A673 (cell line): ENCODE results near the gene CADPS2. TPM values are rescaled to one million over a fixed set of nuclear protein-coding genes. Genes with fewer than 3 reads are reported as not detected.

ENCODE experiments used
- BruUV-seq: library from RNA; stranded (reverse); fragments of 400-500 nt; replicated peaks from 2 replicates; lab custom pipeline; 2021; lab: Mats Ljungman, UMichigan
- CTCF ChIA-PET: fragments of 300-600 bp; sonication (Branson Sonifier 250); formaldehyde crosslinking; loops from one replicate; lab custom pipeline; 2022; ENCODE audit warnings: antibody characterized with exemption; lab: Charles Lee
- POLR2A ChIA-PET: fragments of 300-600 bp; sonication (Branson Sonifier 250); formaldehyde crosslinking; loops from one replicate; lab custom pipeline; 2022; ENCODE audit warnings: antibody characterized with exemption; ENCODE audit not compliant: low non-redundant PET; lab: Charles Lee
- DNase-seq: peaks from one replicate; pipeline ENCODE4 v3.0.0-alpha.2; 2015; ENCODE audit warnings: low spot score
- H3K27ac ChIP-seq: fragments of 200-600 bp; sonication (generic); 2 replicates; pipeline ENCODE4 v1.5.1; 2016; ENCODE audit warnings: mixed run types, low read depth, mild to moderate bottlenecking, mixed read lengths, antibody characterized with exemption, low read length; ENCODE audit not compliant: poor library complexity, severe bottlenecking
- H3K27me3 ChIP-seq: fragments of 200-600 bp; sonication (generic); replicated peaks from 2 replicates; pipeline ENCODE4 v1.6.1; 2017; ENCODE audit warnings: mixed run types, low read depth, mild to moderate bottlenecking, mixed read lengths, antibody characterized with exemption, low read length; ENCODE audit not compliant: insufficient read depth, poor library complexity
- H3K36me3 ChIP-seq: fragments of 200-600 bp; sonication (generic); 2 replicates; pipeline ENCODE4 v1.6.1; 2016; ENCODE audit warnings: mixed run types, mild to moderate bottlenecking, mixed read lengths, antibody characterized with exemption, low read length; ENCODE audit not compliant: insufficient read depth, poor library complexity, severe bottlenecking
- H3K4me1 ChIP-seq: fragments of 200-600 bp; sonication (generic); 2 replicates; pipeline ENCODE4 v1.6.1; 2017; ENCODE audit warnings: mixed run types, mild to moderate bottlenecking, mixed read lengths, antibody characterized with exemption, low read length; ENCODE audit not compliant: insufficient read depth, poor library complexity, severe bottlenecking
- H3K4me3 ChIP-seq: fragments of 200-600 bp; sonication (generic); 2 replicates; pipeline ENCODE4 v1.5.1; 2016; ENCODE audit warnings: low read depth, mixed run types, mild to moderate bottlenecking, mixed read lengths, low read length; ENCODE audit not compliant: poor library complexity, severe bottlenecking
- H3K9me3 ChIP-seq: fragments of 200-600 bp; sonication (generic); 2 replicates; pipeline ENCODE4 v1.6.1; 2016; ENCODE audit warnings: mixed run types, low read depth, mild to moderate bottlenecking, mixed read lengths, antibody characterized with exemption, low read length; ENCODE audit not compliant: poor library complexity, severe bottlenecking
- CTCF ChIP-seq: fragments of 300-800, 200-600 bp; sonication (generic); conservative IDR thresholded peaks from 2 replicates; pipeline ENCODE4 v1.5.1; 2017; ENCODE audit warnings: low read depth, mild to moderate bottlenecking, antibody characterized with exemption, low read length, moderate library complexity, mixed read lengths
- EZH2 ChIP-seq: fragments of 200-600 bp; sonication (generic); IDR thresholded peaks from 2 replicates; pipeline ENCODE4 v1.6.1; 2017; ENCODE audit warnings: borderline replicate concordance, low read depth, mild to moderate bottlenecking, mixed read lengths, antibody characterized with exemption, low read length; ENCODE audit not compliant: poor library complexity, severe bottlenecking
- intact Hi-C: fragments of 100-400 bp; cut with micrococcal nuclease; formaldehyde crosslinking; loops from one replicate; pipeline ENCODE4 v1.10.0; 2022; ENCODE audit not compliant: unreplicated experiment
- total RNA-seq: library from RNA; stranded (reverse); gene quantifications from 2 replicates; pipeline ENCODE4 v1.2.3, GENCODE V29; 2021

CADPS2 gene
- total RNA-seq, 1 experiment from 2014 or later = 81.3 TPM

- Histone ChIP-seq H3K4me3 (peak overlapping the region; percentile 84), H3K27me3 (no peaks in the 10 kb centered on the region), H3K27ac (peak overlapping the region; percentile 100), H3K4me1 (peaks cover 28% of the 10 kb centered on the region), H3K36me3 (peaks cover 50% of the 10 kb centered on the region), H3K9me3 (no peaks in the 10 kb centered on the region)
- peak; percentile 51 for DNase-seq
- no TSS peak for BruUV-seq
- POLR2A ChIA-PET = no interaction called here
- CTCF ChIA-PET = no interaction called here
- TF ChIP-seq CTCF = no peak
- no peak for TF ChIP-seq EZH2
- intact Hi-C loops = no loop called here
These were observed 579.0 kb downstream of the CADPS2 start for GRCh38 chr7:122307228-122307621.

DNA sequence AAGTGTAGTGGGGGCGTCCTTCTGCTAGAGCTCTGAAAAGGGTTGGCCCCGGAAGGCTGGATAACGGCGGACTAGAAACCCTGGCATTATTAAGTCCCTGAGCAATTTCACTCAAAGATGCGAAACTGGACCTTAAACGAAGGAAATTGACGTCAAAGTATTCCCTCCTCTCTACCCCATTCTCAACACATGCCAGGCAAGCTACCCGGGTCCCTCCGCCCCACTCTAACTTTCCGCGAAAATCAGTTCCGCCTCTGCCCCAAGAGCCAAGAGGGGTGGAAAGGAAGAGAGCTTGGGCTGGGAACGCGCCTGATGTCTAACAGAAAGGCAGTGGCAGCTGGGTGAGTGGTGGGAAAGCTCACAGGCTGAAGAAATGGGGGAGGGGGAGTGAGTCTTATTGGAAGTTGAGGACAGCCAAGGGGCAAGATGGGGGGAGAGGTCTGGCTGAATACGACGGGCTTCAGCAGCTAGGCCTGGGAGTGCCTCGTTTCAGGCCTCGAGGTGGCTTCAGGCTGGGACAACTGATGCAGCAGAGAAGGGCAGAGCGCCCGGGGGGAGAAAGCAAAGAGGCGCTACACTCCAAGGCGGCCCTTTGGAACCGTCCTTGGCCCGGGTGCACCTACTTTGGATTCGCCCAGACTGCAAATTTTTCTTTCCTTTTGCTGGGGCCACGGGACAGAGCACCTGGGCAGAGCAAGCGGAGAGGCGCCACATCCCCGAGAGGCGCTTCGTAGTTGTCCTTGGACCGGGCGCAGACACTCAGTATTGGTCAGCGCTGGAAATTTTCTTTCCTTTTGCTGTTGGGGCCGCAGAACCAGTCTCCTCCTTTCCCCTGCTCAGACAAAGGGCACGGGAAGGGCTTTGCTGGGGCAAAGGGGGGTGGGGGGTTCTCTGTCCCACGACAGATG lies 579.7 kb downstream of the CADPS2 start:
- H3K4me3 ChIP-seq = peak overlapping the region; percentile 84
- CTCF ChIA-PET = no interaction called here

More for the DNA sequence above, 579.7 kb downstream of the CADPS2 start:
- POLR2A ChIA-PET = no interaction called here
- intact Hi-C loops = no loop called here
- BruUV-seq = no TSS peak
- H3K27ac ChIP-seq = peak overlapping the region; percentile 100
- peaks cover 22% of the 10 kb centered on the region for H3K4me1 ChIP-seq
- TF ChIP-seq EZH2 (no peak), CTCF (no peak)
- peak; percentile 73 for DNase-seq
- H3K36me3 ChIP-seq = peaks cover 56% of the 10 kb centered on the region
- H3K27me3 ChIP-seq = no peaks in the 10 kb centered on the region
- H3K9me3 ChIP-seq = no peaks in the 10 kb centered on the region
